ENCODE measurements around the gene MYBBP1A.

The MYBBP1A gene

GRCh38 chr17:4569591-4569990 lies 14.4 kb upstream of the MYBBP1A start:
- Mint-ChIP-seq H3K9me3 (no peaks in the 10 kb centered on the region), H3K36me3 (ENCODE audit: low read depth) (no peaks in the 10 kb centered on the region), H3K4me1 (ENCODE audit: low read depth) (peaks cover 27% of the 10 kb centered on the region), H3K27me3 (peaks cover 6% of the 10 kb centered on the region), H3K27ac (no peak overlapping the region), H3K4me3 (no peak overlapping the region)
- DNase-seq = no peak

- peaks cover 30% of the 10 kb centered on the region for H3K4me1 Mint-ChIP-seq (ENCODE audit: low read depth)
- no peaks in the 10 kb centered on the region for H3K36me3 Mint-ChIP-seq (ENCODE audit: low read depth)
- H3K4me3 Mint-ChIP-seq = no peak overlapping the region
- H3K27ac Mint-ChIP-seq = no peak overlapping the region
- peak; percentile 57 for DNase-seq
- H3K27me3 Mint-ChIP-seq = peaks cover 5% of the 10 kb centered on the region
- H3K9me3 Mint-ChIP-seq = no peaks in the 10 kb centered on the region
Measured at GRCh38 chr17:4566785-4567184, 11.6 kb upstream of the MYBBP1A start.

- DNase-seq = peak; percentile 65
- Mint-ChIP-seq H3K27me3 (no peaks in the 10 kb centered on the region), H3K27ac (no peak overlapping the region), H3K4me1 (ENCODE audit: low read depth) (peaks cover 34% of the 10 kb centered on the region), H3K36me3 (ENCODE audit: low read depth) (no peaks in the 10 kb centered on the region), H3K9me3 (no peaks in the 10 kb centered on the region), H3K4me3 (no peak overlapping the region)
Measured at GRCh38 chr17:4565209-4566141, 10.3 kb upstream of the MYBBP1A start.

- DNase-seq = no peak
- no peaks in the 10 kb centered on the region for H3K36me3 Mint-ChIP-seq (ENCODE audit: low read depth)
- no peak overlapping the region for H3K4me3 Mint-ChIP-seq
- peaks cover 34% of the 10 kb centered on the region for H3K4me1 Mint-ChIP-seq (ENCODE audit: low read depth)
- no peaks in the 10 kb centered on the region for H3K27me3 Mint-ChIP-seq
- H3K27ac Mint-ChIP-seq = peak overlapping the region; percentile 60
- H3K9me3 Mint-ChIP-seq = no peaks in the 10 kb centered on the region
Measured at GRCh38 chr17:4562015-4562969, 7.1 kb upstream of the MYBBP1A start.

GRCh38 chr17:4560837-4561256 lies 5.7 kb upstream of the MYBBP1A start:
- Mint-ChIP-seq H3K4me3 (no peak overlapping the region), H3K4me1 (ENCODE audit: low read depth) (peaks cover 41% of the 10 kb centered on the region), H3K36me3 (ENCODE audit: low read depth) (no peaks in the 10 kb centered on the region), H3K27me3 (no peaks in the 10 kb centered on the region), H3K9me3 (no peaks in the 10 kb centered on the region), H3K27ac (no peak overlapping the region)
- no peak for DNase-seq

GRCh38 chr17:4560421-4560820 lies 5.2 kb upstream of the MYBBP1A start, which contains the start of gene GGT6:
TSS of gene GGT6 (minus strand) at chr17:4560577. CDS start at chr17:4560521, 56 bp downstream.
- Mint-ChIP-seq H3K36me3 (ENCODE audit: low read depth) (no peaks in the 10 kb centered on the region), H3K27me3 (no peaks in the 10 kb centered on the region), H3K4me3 (no peak within 1 kb of the TSS), H3K9me3 (no peaks in the 10 kb centered on the region), H3K27ac (no peak within 1 kb of the TSS), H3K4me1 (ENCODE audit: low read depth) (peaks cover 40% of the 10 kb centered on the region)
- DNase-seq = no peak

- no peaks in the 10 kb centered on the region for H3K9me3 Mint-ChIP-seq
- H3K36me3 Mint-ChIP-seq (ENCODE audit: low read depth) = peaks cover 3% of the 10 kb centered on the region
- DNase-seq = no peak
- no peaks in the 10 kb centered on the region for H3K27me3 Mint-ChIP-seq
- H3K4me3 Mint-ChIP-seq = no peak overlapping the region
- peaks cover 38% of the 10 kb centered on the region for H3K4me1 Mint-ChIP-seq (ENCODE audit: low read depth)
- H3K27ac Mint-ChIP-seq = no peak overlapping the region
Measured at GRCh38 chr17:4559966-4560365, 4.8 kb upstream of the MYBBP1A start.

- H3K9me3 Mint-ChIP-seq = no peaks in the 10 kb centered on the region
- H3K4me3 Mint-ChIP-seq = no peak overlapping the region
- peaks cover 10% of the 10 kb centered on the region for H3K36me3 Mint-ChIP-seq (ENCODE audit: low read depth)
- H3K4me1 Mint-ChIP-seq (ENCODE audit: low read depth) = peaks cover 41% of the 10 kb centered on the region
- H3K27me3 Mint-ChIP-seq = no peaks in the 10 kb centered on the region
- DNase-seq = no peak
- H3K27ac Mint-ChIP-seq = no peak overlapping the region
Measured at GRCh38 chr17:4559139-4559791, 4.1 kb upstream of the MYBBP1A start.

GRCh38 chr17:4558347-4558971 lies 3.3 kb upstream of the MYBBP1A start:
- Mint-ChIP-seq H3K27me3 (no peaks in the 10 kb centered on the region), H3K27ac (no peak overlapping the region), H3K4me1 (ENCODE audit: low read depth) (peaks cover 44% of the 10 kb centered on the region), H3K36me3 (ENCODE audit: low read depth) (peaks cover 18% of the 10 kb centered on the region), H3K4me3 (no peak overlapping the region), H3K9me3 (no peaks in the 10 kb centered on the region)
- no peak for DNase-seq

- H3K27ac Mint-ChIP-seq = no peak overlapping the region
- no peaks in the 10 kb centered on the region for H3K27me3 Mint-ChIP-seq
- H3K4me1 Mint-ChIP-seq (ENCODE audit: low read depth) = peaks cover 38% of the 10 kb centered on the region
- DNase-seq = no peak
- no peaks in the 10 kb centered on the region for H3K9me3 Mint-ChIP-seq
- no peak overlapping the region for H3K4me3 Mint-ChIP-seq
- H3K36me3 Mint-ChIP-seq (ENCODE audit: low read depth) = peaks cover 25% of the 10 kb centered on the region
Measured at GRCh38 chr17:4557626-4558346, 2.6 kb upstream of the MYBBP1A start.

GRCh38 chr17:4556996-4557395 lies 1.8 kb upstream of the MYBBP1A start:
- Mint-ChIP-seq H3K4me3 (no peak overlapping the region), H3K27me3 (no peaks in the 10 kb centered on the region), H3K4me1 (ENCODE audit: low read depth) (peaks cover 30% of the 10 kb centered on the region), H3K27ac (no peak overlapping the region), H3K9me3 (no peaks in the 10 kb centered on the region), H3K36me3 (ENCODE audit: low read depth) (peaks cover 33% of the 10 kb centered on the region)
- DNase-seq = no peak

GRCh38 chr17:4555873-4556759 lies 932 bp upstream of the MYBBP1A start:
- peaks cover 25% of the 10 kb centered on the region for H3K4me1 Mint-ChIP-seq (ENCODE audit: low read depth)
- peak overlapping the region; percentile 97 for H3K4me3 Mint-ChIP-seq
- H3K36me3 Mint-ChIP-seq (ENCODE audit: low read depth) = peaks cover 41% of the 10 kb centered on the region
- DNase-seq = no peak
- H3K27ac Mint-ChIP-seq = peak overlapping the region; percentile 92
- no peaks in the 10 kb centered on the region for H3K27me3 Mint-ChIP-seq
- no peaks in the 10 kb centered on the region for H3K9me3 Mint-ChIP-seq
